Stomach (tissue), 9 donors: ENCODE data around the gene DYSF. TPM values are rescaled to one million over a fixed set of nuclear protein-coding genes. Genes with fewer than 3 reads are reported as not detected.

Source experiments
- DNase-seq, 2 donors: peaks; one replicate each; pipeline versions ENCODE4 v3.0.0 to v3.0.0-alpha.2; 2013 to 2019
- H3K27ac ChIP-seq, 5 donors: fragments of 200-600 bp in 4 of 5; sonication (generic) in 4 of 5; one replicate each; pipeline ENCODE4 v1.5.1; 2013 to 2019; ENCODE audit warnings: mild to moderate bottlenecking in 1 of 5, moderate library complexity in 1 of 5
- H3K27me3 ChIP-seq, 3 donors: fragments of 200-600 bp; sonication (generic); one replicate each; pipeline ENCODE4 v1.5.1; 2017 to 2019; ENCODE audit warnings: mixed run types in 1 of 3
- H3K36me3 ChIP-seq, 4 donors: fragments of 200-600 bp; sonication (generic); 1 replicate in 3 of 4; 2 replicates in 1 of 4; pipeline ENCODE4 v1.5.1; 2016 to 2019
- H3K4me1 ChIP-seq, 4 donors: fragments of 200-600 bp; sonication (generic); one replicate each; pipeline ENCODE4 v1.5.1; 2016 to 2019
- H3K4me3 ChIP-seq, 4 donors: fragments of 200-600 bp; sonication (generic) in 3 of 4; one replicate each; pipeline ENCODE4 v1.5.1; 2016 to 2019; ENCODE audit warnings: mild to moderate bottlenecking in 1 of 4
- H3K9me3 ChIP-seq, 4 donors: fragments of 200-600 bp; sonication (generic); one replicate each; pipeline ENCODE4 v1.5.1; 2016 to 2019
- CTCF ChIP-seq, 7 experiments: fragments of 450-650 bp in 4 of 7; fragments of 200-600 bp in 3 of 7; sonication (generic) in 3 of 7; IDR thresholded peaks; one replicate each; pipeline ENCODE4 v1.5.1; 2016 to 2019; ENCODE audit warnings: antibody characterized with exemption in 7 of 7, control low read depth in 2 of 7, mild to moderate bottlenecking in 1 of 7
- EP300 ChIP-seq: sonication (generic); formaldehyde crosslinking; IDR thresholded peaks from one replicate; pipeline ENCODE4 v1.6.1; 2017; ENCODE audit warnings: antibody characterized with exemption
- POLR2A ChIP-seq, 4 donors: fragments of 450-650 bp; IDR thresholded peaks; one replicate each; pipeline ENCODE4 v1.6.1; 2016; ENCODE audit warnings: antibody characterized with exemption in 4 of 4, control low read depth in 2 of 4, mild to moderate bottlenecking in 1 of 4, moderate library complexity in 1 of 4
- POLR2AphosphoS5 ChIP-seq, 3 donors: sonication (generic); formaldehyde crosslinking; IDR thresholded peaks; one replicate each; pipeline ENCODE4 v1.6.1; 2016; ENCODE audit warnings: antibody characterized with exemption in 3 of 3
- WGBS, 5 donors: extraction: QIAGEN DNeasy Blood & Tissue Kit in 3 of 5; methylation state at CpG; one replicate each; pipeline versions ENCODE4 v1.1.5 to v1.1.7; 2013 to 2018; 5-methylcytosine and 5-hydroxymethylcytosine counted together
- intact Hi-C: fragments of 100-400 bp; cut with DNase I; formaldehyde crosslinking; loops from one replicate; pipeline ENCODE4 v1.15.1; 2023; ENCODE audit warnings: low total_unique reads
- polyA plus RNA-seq, 3 donors: library from polyadenylated mRNA; stranded (reverse); fragments of 200-250 nt; gene quantifications; one replicate each; pipeline ENCODE4 v1.2.3, GENCODE V29; 2013
- total RNA-seq, 5 donors: library from RNA; depleted of rRNA; stranded (reverse); fragments of >200 nt; gene quantifications; one replicate each; pipeline versions ENCODE4 v1.1.0 to v1.2.3, GENCODE V29; 2014 to 2016
- donor health status: healthy with polysubstance abuse.
- donor health status: Bipolar disorder and iron deficiency.
- donor health status: healthy.

DYSF gene
- total and polyA plus RNA-seq, 8 donors: 2.1 to 13.4 (median 6.1) TPM

- no peak for TF ChIP-seq CTCF (IDR thresholded peaks at IDR 0.05)
- TF ChIP-seq POLR2A (IDR thresholded peaks at IDR 0.05): no peak
- no peak for TF ChIP-seq POLR2AphosphoS5 (IDR thresholded peaks at IDR 0.05)
- TF ChIP-seq EP300: no peak
- intact Hi-C loops: no loop called here
- WGBS, 5 donors: 71 to 79% (median 76%) methylated on average over 4 of the region's 4 CpGs
- H3K9me3 ChIP-seq: peaks cover 0 to 16% (median 11%) of the 10 kb centered on the region in 4 donors
- no peaks in the 10 kb centered on the region for H3K36me3 ChIP-seq
- no peaks in the 10 kb centered on the region for H3K27me3 ChIP-seq
- DNase-seq: no peak
- no peak overlapping the region for H3K4me3 ChIP-seq
- peak overlapping the region in 4 of 5 donors; percentile 41 to 71 (median 50) for H3K27ac ChIP-seq
- H3K4me1 ChIP-seq: peaks cover 7 to 40% (median 20%) of the 10 kb centered on the region in 4 donors
Observed at GRCh38 chr2:71720596-71721361, 267.4 kb downstream of the DYSF start.

GRCh38 chr2:71721362-71721665 lies 268.0 kb downstream of the DYSF start:
- no peaks in the 10 kb centered on the region for H3K36me3 ChIP-seq
- H3K4me1 ChIP-seq: peaks cover 6 to 35% (median 17%) of the 10 kb centered on the region in 4 donors
- peak in 1 of 2 donors; percentile 30 for DNase-seq
- H3K27me3 ChIP-seq: no peaks in the 10 kb centered on the region
- intact Hi-C loops: no loop called here
- peak overlapping the region in 4 of 5 donors; percentile 41 to 71 (median 50) for H3K27ac ChIP-seq
- TF ChIP-seq POLR2AphosphoS5 (IDR thresholded peaks at IDR 0.05) (peak in 2 of 3 donors; percentile 29 to 34), EP300 (no peak), CTCF (IDR thresholded peaks at IDR 0.05) (no peak), POLR2A (IDR thresholded peaks at IDR 0.05) (no peak)
- H3K4me3 ChIP-seq: no peak overlapping the region
- H3K9me3 ChIP-seq: peaks cover 0 to 16% (median 11%) of the 10 kb centered on the region in 4 donors
- WGBS, 5 donors: 48 to 78% (median 63%) methylated on average over 1 of the region's 1 CpG

GRCh38 chr2:71721669-71722068 lies 268.3 kb downstream of the DYSF start:
- Histone ChIP-seq H3K36me3 (no peaks in the 10 kb centered on the region), H3K9me3 (peaks cover 0 to 16% (median 11%) of the 10 kb centered on the region in 4 donors), H3K27ac (peak overlapping the region in 4 of 5 donors; percentile 41 to 71 (median 50)), H3K4me3 (no peak overlapping the region), H3K4me1 (peaks cover 2 to 32% (median 15%) of the 10 kb centered on the region in 4 donors), H3K27me3 (no peaks in the 10 kb centered on the region)
- DNase-seq: no peak
- no peak for TF ChIP-seq POLR2AphosphoS5 (IDR thresholded peaks at IDR 0.05)
- no peak for TF ChIP-seq CTCF (IDR thresholded peaks at IDR 0.05)
- no peak for TF ChIP-seq POLR2A (IDR thresholded peaks at IDR 0.05)
- no peak for TF ChIP-seq EP300
- WGBS, 5 donors: 38 to 70% (median 61%) methylated on average over 2 of the region's 2 CpGs
- intact Hi-C loops: no loop called here

- no peak overlapping the region for H3K4me3 ChIP-seq
- no peaks in the 10 kb centered on the region for H3K36me3 ChIP-seq
- peaks cover 0 to 16% (median 11%) of the 10 kb centered on the region in 4 donors for H3K9me3 ChIP-seq
- 89 to 100% (median 92%) methylated on average over 1 of the region's 1 CpG for WGBS, 5 donors
- peak overlapping the region in 1 of 5 donors; percentile 19 for H3K27ac ChIP-seq
- DNase-seq: no peak
- peaks cover 0 to 26% (median 11%) of the 10 kb centered on the region in 4 donors for H3K4me1 ChIP-seq
- intact Hi-C loops: no loop called here
- TF ChIP-seq EP300 (no peak), CTCF (IDR thresholded peaks at IDR 0.05) (no peak)
- no peaks in the 10 kb centered on the region for H3K27me3 ChIP-seq
Observed at GRCh38 chr2:71722286-71722685, 268.9 kb downstream of the DYSF start.
